ENCODE measurements around the gene FAM168B. TPM values are rescaled to one million over a fixed set of nuclear protein-coding genes. Genes with fewer than 3 reads are reported as not detected.

The FAM168B gene
- total RNA-seq, 4 donors from 2014 or later = 147 to 172 (median 157) TPM

DNA sequence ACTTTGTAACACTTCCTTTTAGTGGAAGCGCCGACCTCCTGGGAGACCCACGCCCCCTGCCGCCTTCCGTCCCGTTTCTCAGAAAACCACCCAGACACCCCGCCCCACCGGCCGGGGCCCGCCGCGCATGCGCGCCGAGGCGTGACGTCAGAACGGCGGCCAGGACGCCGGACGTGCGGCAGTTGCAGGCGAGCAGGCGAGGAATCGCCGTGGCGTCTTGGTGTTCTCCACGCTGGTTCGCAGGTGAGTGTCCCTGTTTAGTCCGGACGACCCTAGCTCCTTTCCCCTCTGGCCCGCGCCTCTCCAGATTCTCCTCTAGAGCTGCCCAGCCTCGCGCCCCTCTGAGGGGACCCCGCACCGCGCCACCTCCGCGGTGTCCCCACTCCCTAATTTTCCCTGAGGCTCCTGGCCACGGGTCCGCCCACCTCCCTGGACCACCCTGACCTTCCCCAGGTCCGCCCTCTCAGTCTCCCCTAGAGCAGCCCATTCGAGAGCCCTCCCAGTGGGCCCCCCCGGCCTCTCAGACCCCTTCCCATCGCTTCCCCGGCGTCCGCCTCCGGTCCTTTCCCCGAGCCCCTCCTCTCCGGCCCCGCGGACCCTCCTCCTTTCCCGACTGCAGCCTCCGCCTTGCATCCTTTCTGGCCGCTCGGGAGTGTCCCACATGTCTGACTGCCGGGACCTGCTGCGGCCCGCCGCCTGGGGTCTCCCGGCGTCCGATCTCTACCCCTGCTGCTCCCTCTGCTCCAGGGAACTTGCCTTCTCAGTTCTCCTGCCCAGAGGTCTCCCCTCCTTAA lies 12.1 kb upstream of the FAM168B start, which contains the start of gene PLEKHB2:
Gene PLEKHB2 (plus strand): TSS at position 181 of the 794 bp plus-strand sequence. CDS start 15,606 bp downstream, outside the sequence.
- peak within 1 kb of the TSS; percentile 95 to 99 (median 96) for H3K27ac ChIP-seq
- ATAC-seq (peak; percentile 71 to 79), DNase-seq (peak; percentile 80 to 87)
- peak within 1 kb of the TSS; percentile 81 to 98 (median 94) for H3K4me3 ChIP-seq
- in situ Hi-C loops (cut with MboI; ENCODE audit: low sequenced_read_pairs in 4 of 4) (no loop called here), intact Hi-C loops (cut with DNase I; ENCODE audit: low total_unique reads) (loop anchor here (2.0 to 10.0 kb wide), 2 partner anchors 17 to 389 kb away; partner anchors contain the start of gene MZT2A)
- H3K36me3 ChIP-seq = no peaks in the 10 kb centered on the region
- H3K4me1 ChIP-seq = peaks cover 21 to 29% of the 10 kb centered on the region in 2 donors
- TF ChIP-seq, protein P1, sequence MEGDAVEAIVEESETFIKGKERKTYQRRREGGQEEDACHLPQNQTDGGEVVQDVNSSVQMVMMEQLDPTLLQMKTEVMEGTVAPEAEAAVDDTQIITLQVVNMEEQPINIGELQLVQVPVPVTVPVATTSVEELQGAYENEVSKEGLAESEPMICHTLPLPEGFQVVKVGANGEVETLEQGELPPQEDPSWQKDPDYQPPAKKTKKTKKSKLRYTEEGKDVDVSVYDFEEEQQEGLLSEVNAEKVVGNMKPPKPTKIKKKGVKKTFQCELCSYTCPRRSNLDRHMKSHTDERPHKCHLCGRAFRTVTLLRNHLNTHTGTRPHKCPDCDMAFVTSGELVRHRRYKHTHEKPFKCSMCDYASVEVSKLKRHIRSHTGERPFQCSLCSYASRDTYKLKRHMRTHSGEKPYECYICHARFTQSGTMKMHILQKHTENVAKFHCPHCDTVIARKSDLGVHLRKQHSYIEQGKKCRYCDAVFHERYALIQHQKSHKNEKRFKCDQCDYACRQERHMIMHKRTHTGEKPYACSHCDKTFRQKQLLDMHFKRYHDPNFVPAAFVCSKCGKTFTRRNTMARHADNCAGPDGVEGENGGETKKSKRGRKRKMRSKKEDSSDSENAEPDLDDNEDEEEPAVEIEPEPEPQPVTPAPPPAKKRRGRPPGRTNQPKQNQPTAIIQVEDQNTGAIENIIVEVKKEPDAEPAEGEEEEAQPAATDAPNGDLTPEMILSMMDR (IDR thresholded peaks at IDR 0.05 in 4 of 5, conservative IDR thresholded peaks at IDR 0.05 in 1 of 5) = peak in 3 of 5 experiments; percentile 10 to 27 (median 21)
- TF ChIP-seq POLR2A (IDR thresholded peaks at IDR 0.05) = peak; percentile 93 to 97
- no peaks in the 10 kb centered on the region for H3K9me3 ChIP-seq
- H3K27me3 ChIP-seq = no peaks in the 10 kb centered on the region

DNA sequence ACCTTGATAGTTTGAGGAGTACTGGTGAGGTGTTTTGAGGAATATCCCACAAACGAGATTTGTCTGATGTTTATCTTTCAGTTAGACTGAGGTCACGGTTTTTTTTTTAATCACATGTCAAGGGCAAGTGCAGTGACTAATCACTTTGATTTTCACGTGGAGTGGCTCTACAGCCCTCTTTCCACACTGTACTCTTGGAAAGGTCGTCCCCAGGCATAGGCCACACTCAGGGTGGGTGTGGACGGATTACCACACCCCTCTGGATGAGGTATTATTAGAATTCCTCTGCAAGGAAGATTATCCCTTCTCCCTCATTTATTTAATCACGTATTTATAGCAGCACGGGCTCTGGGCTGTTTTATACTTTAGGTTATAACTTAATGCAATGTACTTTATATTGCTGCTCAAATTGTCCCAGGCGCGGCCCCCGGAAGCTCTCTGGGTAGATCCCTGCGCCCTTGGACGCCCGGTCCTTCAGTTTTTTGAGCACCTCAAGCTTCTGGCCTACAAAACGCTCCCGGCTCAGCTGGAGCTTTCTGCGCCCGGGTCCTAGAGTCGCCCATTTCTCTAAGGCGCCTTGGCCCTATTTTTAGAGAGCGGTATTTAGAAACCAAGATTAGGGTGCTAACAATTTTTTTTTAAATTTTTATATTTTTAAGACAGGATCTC lies 11.4 kb upstream of the FAM168B start:
- in situ Hi-C loops (cut with MboI; ENCODE audit: low sequenced_read_pairs in 4 of 4) (no loop called here), intact Hi-C loops (cut with DNase I; ENCODE audit: low total_unique reads) (loop anchor here (1.0 to 10.0 kb wide), 3 partner anchors 11 to 390 kb away; partner anchors contain the start of genes FAM168B and MZT2A)
- H3K4me1 ChIP-seq = peaks cover 21 to 29% of the 10 kb centered on the region in 2 donors
- peak; percentile 86 to 90 for ATAC-seq
- no peaks in the 10 kb centered on the region for H3K27me3 ChIP-seq
- peak; percentile 74 to 87 for DNase-seq
- H3K9me3 ChIP-seq = no peaks in the 10 kb centered on the region
- TF ChIP-seq, protein P1 (IDR thresholded peaks at IDR 0.05 in 4 of 5, conservative IDR thresholded peaks at IDR 0.05 in 1 of 5) = no peak
- no peak for TF ChIP-seq POLR2A (IDR thresholded peaks at IDR 0.05)
- peak overlapping the region; percentile 95 to 99 (median 96) for H3K27ac ChIP-seq
- H3K36me3 ChIP-seq = no peaks in the 10 kb centered on the region
- peak overlapping the region; percentile 81 to 98 (median 94) for H3K4me3 ChIP-seq

DNA sequence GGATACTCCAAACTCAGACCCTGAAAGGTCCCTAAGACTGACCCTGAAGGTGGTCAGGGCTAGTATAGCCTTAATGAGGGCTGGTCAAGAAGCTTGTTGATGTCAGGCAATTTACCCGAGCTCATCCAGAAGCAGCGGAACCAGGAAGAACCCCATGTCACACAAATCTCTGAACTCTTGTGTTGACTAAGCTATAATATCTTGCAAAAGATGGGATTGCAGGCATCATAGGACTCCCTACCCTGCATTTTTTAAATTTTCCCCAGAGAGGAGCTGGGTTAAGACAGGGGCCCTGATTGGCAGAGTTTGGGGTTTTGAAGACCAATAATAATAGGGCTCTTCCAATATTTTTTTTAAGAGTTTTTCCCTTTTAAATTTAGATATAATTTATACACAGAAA lies 9.9 kb upstream of the FAM168B start:
- Histone ChIP-seq H3K4me1 (peaks cover 21 to 25% of the 10 kb centered on the region in 2 donors), H3K27me3 (no peaks in the 10 kb centered on the region), H3K9me3 (no peaks in the 10 kb centered on the region), H3K27ac (peak overlapping the region; percentile 9 to 99 (median 96)), H3K4me3 (no peak overlapping the region), H3K36me3 (no peaks in the 10 kb centered on the region)
- ATAC-seq (no peak), DNase-seq (no peak)
- in situ Hi-C loops (cut with MboI; ENCODE audit: low sequenced_read_pairs in 4 of 4) (no loop called here), intact Hi-C loops (cut with DNase I; ENCODE audit: low total_unique reads) (loop anchor here (10.0 kb wide), 1 partner anchor 392 kb away; the partner anchor contains the start of gene MZT2A)
- TF ChIP-seq, protein P1 (IDR thresholded peaks at IDR 0.05 in 4 of 5, conservative IDR thresholded peaks at IDR 0.05 in 1 of 5) = no peak
- no peak for TF ChIP-seq POLR2A (IDR thresholded peaks at IDR 0.05)

DNA sequence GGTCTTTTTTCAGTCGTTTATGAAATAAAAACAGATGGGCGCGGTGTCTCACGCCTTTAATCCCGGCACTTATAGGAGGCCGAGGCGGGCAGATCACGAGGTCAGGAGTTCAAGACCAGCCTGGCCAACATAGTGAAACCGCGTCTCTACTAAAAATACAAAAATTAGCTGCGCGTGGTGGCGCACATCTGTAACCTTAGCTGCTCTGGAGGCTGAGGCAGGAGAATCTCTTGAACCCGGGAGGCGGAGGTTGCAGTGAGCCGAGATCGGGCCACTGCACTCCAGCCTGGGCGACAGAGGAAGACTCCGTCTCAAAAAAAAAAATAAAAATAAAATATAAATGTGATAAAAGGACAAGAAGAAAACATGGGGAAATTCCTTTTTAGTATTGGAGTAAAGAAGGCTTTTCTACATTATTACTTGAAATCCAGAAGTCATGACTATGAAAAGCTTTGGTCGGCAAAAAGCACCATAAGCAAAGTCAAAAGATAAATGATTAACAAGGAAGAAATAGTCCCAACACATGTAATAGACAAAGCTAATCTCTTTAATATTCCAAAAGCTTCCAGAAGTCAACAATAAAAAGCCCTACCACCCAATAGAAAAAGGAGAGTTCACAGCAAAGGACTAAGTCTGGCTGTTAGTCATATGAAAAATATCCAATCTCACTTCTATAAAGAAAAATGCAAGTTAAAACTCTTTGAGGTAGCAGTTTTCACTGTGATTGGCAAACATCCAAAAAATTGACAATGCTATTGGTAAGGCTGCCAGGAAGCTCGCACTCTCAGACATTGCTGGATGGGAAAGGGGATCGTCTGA lies 1.4 kb upstream of the FAM168B start:
- Histone ChIP-seq H3K36me3 (no peaks in the 10 kb centered on the region), H3K4me3 (peak overlapping the region in 2 of 4 donors; percentile 77), H3K4me1 (peaks cover 9 to 17% of the 10 kb centered on the region in 2 donors), H3K27ac (peak overlapping the region; percentile 82 to 95 (median 88)), H3K9me3 (no peaks in the 10 kb centered on the region), H3K27me3 (no peaks in the 10 kb centered on the region)
- ATAC-seq (no peak), DNase-seq (no peak)
- in situ Hi-C loops (cut with MboI; ENCODE audit: low sequenced_read_pairs in 4 of 4) (loop anchor here in 1 of 4 donors (25.0 kb wide), 1 partner anchor 732 kb away; the partner anchor contains the start of gene PTPN18), intact Hi-C loops (cut with DNase I; ENCODE audit: low total_unique reads) (loop anchor here (5.0 kb wide), 1 partner anchor 752 kb away; the partner anchor contains the start of gene IMP4)
- TF ChIP-seq POLR2A (IDR thresholded peaks at IDR 0.05) = no peak
- TF ChIP-seq, protein P1 (IDR thresholded peaks at IDR 0.05 in 4 of 5, conservative IDR thresholded peaks at IDR 0.05 in 1 of 5) = no peak

Measured in gastrocnemius medialis (tissue), 4 donors.